PC-3 (cell line): ENCODE measurements around the gene RGS10. TPM values are rescaled to one million over a fixed set of nuclear protein-coding genes. Genes with fewer than 3 reads are reported as not detected.

Experiments used
- ATAC-seq: fragments of 200-7000 bp; cut with Tn5 transposase; 2 replicates; pipeline ENCODE4 v1.9.1; 2020; ENCODE audit warnings: mild to moderate bottlenecking, moderate library complexity
- BruUV-seq: library from RNA; stranded (reverse); fragments of 400-500 nt; replicated peaks from 2 replicates; lab custom pipeline; 2021; lab: Mats Ljungman, UMichigan
- CTCF ChIA-PET: fragments of 300-600 bp; sonication (Branson Sonifier 250); formaldehyde crosslinking; loops from one replicate; lab custom pipeline; 2022; ENCODE audit warnings: antibody characterized with exemption; lab: Charles Lee
- POLR2A ChIA-PET: fragments of 300-600 bp; sonication (Branson Sonifier 250); formaldehyde crosslinking; loops from one replicate; lab custom pipeline; 2022; ENCODE audit warnings: antibody characterized with exemption; ENCODE audit not compliant: unreplicated experiment; lab: Charles Lee
- DNase-seq: peaks from one replicate; pipeline ENCODE4 v3.0.0-alpha.2; 2015
- H2AFZ ChIP-seq: fragments of 300-600 bp; sonication (generic); 2 replicates; pipeline ENCODE4 v1.6.0; 2016; ENCODE audit warnings: antibody characterized with exemption, low read length
- H3F3A ChIP-seq: fragments of 300-600 bp; sonication (generic); one replicate; pipeline ENCODE4 v1.6.0; 2017; ENCODE audit warnings: antibody characterized with exemption, low read length, control low read depth, mild to moderate bottlenecking; ENCODE audit not compliant: unreplicated experiment
- H3K27ac ChIP-seq: fragments of 300-600 bp; sonication (generic); 2 replicates; pipeline ENCODE4 v1.5.1; 2016; ENCODE audit warnings: mild to moderate bottlenecking, low read length
- H3K27me3 ChIP-seq: fragments of 300-600 bp; sonication (generic); 2 replicates; pipeline ENCODE4 v1.6.1; 2016; ENCODE audit warnings: low read length, mixed read lengths
- H3K36me3 ChIP-seq: fragments of 300-600 bp; sonication (generic); 2 replicates; pipeline ENCODE4 v1.6.1; 2016; ENCODE audit warnings: low read depth, mixed run types, low read length, mixed read lengths
- H3K4me1 ChIP-seq: fragments of 300-600 bp; sonication (generic); 2 replicates; pipeline ENCODE4 v1.5.1; 2016; ENCODE audit warnings: low read length; ENCODE audit not compliant: insufficient read depth
- H3K4me2 ChIP-seq: fragments of 300-600 bp; sonication (generic); 2 replicates; pipeline ENCODE4 v1.6.0; 2016; ENCODE audit warnings: low read length
- H3K4me3 ChIP-seq: fragments of 300-600 bp; sonication (generic); 2 replicates; pipeline ENCODE4 v1.5.1; 2016; ENCODE audit warnings: mild to moderate bottlenecking, low read length, mixed read lengths
- H3K79me2 ChIP-seq: fragments of 300-600 bp; sonication (generic); 2 replicates; pipeline ENCODE4 v1.6.1; 2017; ENCODE audit warnings: low read length, mixed read lengths
- H3K9ac ChIP-seq: fragments of 300-600 bp; sonication (generic); 2 replicates; pipeline ENCODE4 v1.6.0; 2016; ENCODE audit warnings: mild to moderate bottlenecking, low read length
- H3K9me2 ChIP-seq: fragments of 300-600 bp; sonication (generic); replicated peaks from 2 replicates; pipeline ENCODE4 v1.6.1; 2016; ENCODE audit warnings: mixed run types, low read length, mixed read lengths
- H3K9me3 ChIP-seq: fragments of 300-600 bp; sonication (generic); 2 replicates; pipeline ENCODE4 v1.6.1; 2016; ENCODE audit warnings: low read length, mixed read lengths
- H4K20me1 ChIP-seq: fragments of 300-600 bp; sonication (generic); 2 replicates; pipeline ENCODE4 v1.6.1; 2016; ENCODE audit warnings: low read length, mixed read lengths
- CTCF ChIP-seq: fragments of 300-600 bp; sonication (generic); conservative IDR thresholded peaks from 2 replicates; pipeline ENCODE4 v1.5.1; 2017; ENCODE audit warnings: antibody characterized with exemption, low read depth, mild to moderate bottlenecking, low read length
- EZH2 ChIP-seq: fragments of 300-600 bp; sonication (generic); IDR thresholded peaks from one replicate; pipeline ENCODE4 v1.6.1; 2017; ENCODE audit warnings: antibody characterized with exemption, mild to moderate bottlenecking, low read length; ENCODE audit not compliant: unreplicated experiment
- EZH2phosphoT487 ChIP-seq: fragments of 300-600 bp; sonication (generic); IDR thresholded peaks from 2 replicates; pipeline ENCODE4 v1.6.1; 2018; ENCODE audit warnings: mild to moderate bottlenecking, antibody characterized with exemption, low read length, borderline replicate concordance
- intact Hi-C: fragments of 100-400 bp; cut with micrococcal nuclease; formaldehyde crosslinking; loops from 2 replicates; pipeline ENCODE4 v1.9.0; 2023
- total RNA-seq: library from RNA; depleted of rRNA; stranded (reverse); fragments of >200 nt; gene quantifications from 2 replicates; pipeline ENCODE4 v1.2.3, GENCODE V29; 2014

The RGS10 gene
- total RNA-seq, 1 experiment from 2014 or later, result 27.6 TPM

- peak overlapping the region; percentile 67 for H3K9ac ChIP-seq
- BruUV-seq, result no TSS peak
- peak overlapping the region; percentile 56 for H2AFZ ChIP-seq
- H3K9me3 ChIP-seq, result no peaks in the 10 kb centered on the region
- DNase-seq (peak; percentile 56), ATAC-seq (peak; percentile 42)
- peaks cover 27% of the 10 kb centered on the region for H3K4me1 ChIP-seq
- ChIA-PET CTCF (interaction anchor here (0.6 to 0.7 kb wide), 2 partner anchors 534 to 1172 kb away, joined by 3 to 6 read pairs; no protein-coding TSS in a partner anchor), POLR2A (no interaction called here)
- H3F3A ChIP-seq, result no peaks in the 10 kb centered on the region
- no peaks in the 10 kb centered on the region for H3K36me3 ChIP-seq
- no peaks in the 10 kb centered on the region for H3K9me2 ChIP-seq
- peak overlapping the region; percentile 79 for H3K4me3 ChIP-seq
- no peaks in the 10 kb centered on the region for H4K20me1 ChIP-seq
- H3K4me2 ChIP-seq, result peak overlapping the region; percentile 81
- peaks cover 42% of the 10 kb centered on the region for H3K79me2 ChIP-seq
- 0 out of 2 replicates have a peak overlapping the region, but pooled peaks have one; percentile 3 for H3K27ac ChIP-seq
- H3K27me3 ChIP-seq, result no peaks in the 10 kb centered on the region
- TF ChIP-seq EZH2phosphoT487 (no peak), CTCF (peak; percentile 72)
- intact Hi-C loops, result loop anchor here (2.0 to 5.0 kb wide), 4 partner anchors 91 to 344 kb away; partner anchors contain the start of gene BAG3
Observed at GRCh38 chr10:119542988-119543813, 682 bp upstream of the RGS10 start.

- ChIA-PET POLR2A (interaction anchor here (0.6 to 0.7 kb wide), 4 partner anchors 14 to 713 kb away, joined by 4 to 6 read pairs (median 4); no protein-coding TSS in a partner anchor), CTCF (interaction anchor here (0.6 to 1.0 kb wide), 2 partner anchors 27 to 342 kb away, joined by 3 read pairs; no protein-coding TSS in a partner anchor)
- DNase-seq (peak; percentile 26), ATAC-seq (peak; percentile 20)
- H3F3A ChIP-seq, result no peaks in the 10 kb centered on the region
- no peaks in the 10 kb centered on the region for H3K27me3 ChIP-seq
- H3K9me2 ChIP-seq, result no peaks in the 10 kb centered on the region
- H3K79me2 ChIP-seq, result peaks cover 57% of the 10 kb centered on the region
- no peaks in the 10 kb centered on the region for H3K9me3 ChIP-seq
- H3K27ac ChIP-seq, result no peak overlapping the region
- intact Hi-C loops, result loop anchor here (1.0 to 5.0 kb wide), 5 partner anchors 47 to 343 kb away; partner anchors contain the start of gene BAG3
- H2AFZ ChIP-seq, result peak overlapping the region; percentile 84
- peaks cover 28% of the 10 kb centered on the region for H3K4me1 ChIP-seq
- H3K36me3 ChIP-seq, result no peaks in the 10 kb centered on the region
- no peaks in the 10 kb centered on the region for H4K20me1 ChIP-seq
- H3K9ac ChIP-seq, result peak overlapping the region; percentile 67
- no peak for TF ChIP-seq CTCF
- TF ChIP-seq EZH2phosphoT487, result no peak
- no peak for TF ChIP-seq EZH2
- BruUV-seq, result no TSS peak
- H3K4me3 ChIP-seq, result peak overlapping the region; percentile 79
- peak overlapping the region; percentile 81 for H3K4me2 ChIP-seq
Observed at GRCh38 chr10:119541459-119542356, 811 bp downstream of the RGS10 start.
